Fibroblast of mammary gland (primary cell): ENCODE measurements around the gene TSEN2.

Experiments used
- DNase-seq: peaks from one replicate; pipeline ENCODE4 v3.0.0-alpha.2; 2010; ENCODE audit warnings: low read depth
- H3K4me3 ChIP-seq: 2 replicates; pipeline ENCODE4 v1.5.1; 2011; ENCODE audit warnings: low read depth, mild to moderate bottlenecking, low read length, moderate library complexity; ENCODE audit not compliant: control insufficient read depth
- CTCF ChIP-seq: conservative IDR thresholded peaks from 2 replicates; pipeline ENCODE4 v1.5.1; 2011; ENCODE audit warnings: low read depth, low read length, inconsistent platforms; ENCODE audit not compliant: control insufficient read depth, insufficient read depth

Gene TSEN2

GRCh38 chr3:12557473-12558100 is 73.3 kb downstream of the TSEN2 start:
- no peak for TF ChIP-seq CTCF
- peak overlapping the region; percentile 74 for H3K4me3 ChIP-seq
- DNase-seq = peak; percentile 56

- no peak for DNase-seq
- H3K4me3 ChIP-seq = no peak overlapping the region
- TF ChIP-seq CTCF = no peak
Observed at GRCh38 chr3:12558706-12559105, 74.4 kb downstream of the TSEN2 start.

GRCh38 chr3:12559520-12559919 is 75.2 kb downstream of the TSEN2 start:
- H3K4me3 ChIP-seq = no peak overlapping the region
- TF ChIP-seq CTCF = no peak
- DNase-seq = no peak

DNA sequence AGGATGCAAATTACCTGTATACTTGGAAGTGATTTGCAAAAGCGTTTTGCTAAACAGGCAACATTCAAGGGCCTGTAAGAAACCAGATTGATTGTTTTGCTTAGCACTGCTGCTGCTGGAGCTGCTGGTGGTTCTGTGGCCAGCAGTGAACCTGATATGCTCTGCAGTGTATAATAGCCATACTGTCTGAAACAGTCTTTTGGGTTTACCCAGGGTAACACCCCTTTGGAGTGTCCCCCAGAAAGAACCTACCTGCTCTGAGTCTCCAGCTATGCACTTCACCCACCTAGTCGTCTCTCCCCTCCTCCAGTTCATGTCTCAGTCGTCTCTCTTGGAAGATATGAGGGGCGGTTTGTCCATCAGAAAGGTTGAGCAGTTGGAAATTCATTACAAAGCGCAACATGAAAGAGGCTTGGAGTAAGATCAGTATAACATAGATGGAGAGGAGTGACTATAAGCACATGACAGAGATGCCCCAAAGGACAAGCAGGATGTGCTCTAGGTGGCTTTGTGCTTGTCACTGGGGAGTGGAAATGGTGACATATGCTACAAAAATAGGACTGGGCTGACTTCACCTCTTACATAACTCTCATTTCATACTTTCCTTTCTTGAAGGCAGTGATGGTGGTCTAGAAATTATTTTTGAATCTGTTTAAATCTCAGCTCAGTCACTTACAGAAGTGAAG is 76.4 kb downstream of the TSEN2 start:
- H3K4me3 ChIP-seq = no peak overlapping the region
- DNase-seq = no peak
- TF ChIP-seq CTCF = no peak

DNA sequence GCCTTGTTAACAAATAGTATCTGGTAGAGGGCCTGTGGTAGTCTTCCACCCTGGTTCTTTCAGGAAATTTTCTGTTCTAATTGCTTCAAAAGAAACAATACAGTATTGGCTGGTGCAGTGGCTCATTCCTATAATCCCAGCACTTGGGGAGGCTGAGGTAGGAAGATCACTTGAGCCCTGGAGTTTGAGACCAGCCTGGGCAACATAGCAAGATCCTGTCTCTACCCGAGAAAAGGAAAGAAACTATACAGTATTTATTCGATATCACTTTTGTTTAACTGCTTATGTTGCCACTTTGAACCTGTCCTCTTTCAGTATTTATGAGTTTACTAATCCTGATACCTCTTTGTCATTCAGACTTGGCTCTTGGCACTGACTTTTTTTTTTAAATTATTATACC is 77.1 kb downstream of the TSEN2 start:
- TF ChIP-seq CTCF = no peak
- no peak overlapping the region for H3K4me3 ChIP-seq
- no peak for DNase-seq

GRCh38 chr3:12562451-12562850 is 78.2 kb downstream of the TSEN2 start:
- no peak for TF ChIP-seq CTCF
- no peak overlapping the region for H3K4me3 ChIP-seq
- DNase-seq = no peak
